Measurements from ENCODE around the gene YEATS2.

YEATS2 gene

DNA sequence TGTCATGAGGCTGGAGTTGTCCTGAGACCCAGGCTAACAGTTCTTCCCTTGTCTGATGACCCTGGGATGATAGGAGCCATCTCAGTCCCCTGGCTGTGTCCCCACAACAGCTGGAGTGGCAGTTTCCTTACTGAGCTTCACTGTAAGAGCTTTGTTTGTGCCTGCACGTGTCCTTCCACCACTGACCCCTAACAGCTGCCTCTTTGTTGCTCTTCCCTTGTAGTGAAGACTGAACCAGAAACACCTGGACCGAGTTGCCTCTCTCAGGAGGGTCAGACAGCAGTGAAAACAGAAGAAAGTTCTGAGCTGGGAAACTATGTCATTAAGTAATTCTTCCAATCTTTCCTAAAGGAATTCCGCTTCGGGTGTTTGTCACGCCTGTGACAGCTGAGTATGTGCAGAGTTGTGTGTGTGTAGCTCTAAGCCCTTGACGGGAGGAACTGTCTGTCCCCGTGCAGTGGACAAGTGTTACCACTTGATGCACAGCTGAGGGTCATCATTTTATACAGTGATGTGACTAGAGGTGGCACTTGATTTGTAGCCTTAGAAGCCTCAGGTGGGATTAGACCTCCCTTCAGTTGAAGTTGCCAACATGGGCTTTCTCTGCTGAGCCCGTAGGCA is 102.8 kb downstream of the YEATS2 start:
- TF ChIP-seq ZNF311 (tag by site-specific recombination; IDR thresholded peaks at IDR 0.05; ENCODE audit: borderline replicate concordance): no peak
- TF ChIP-seq ZEB2 (tag by site-specific recombination; IDR thresholded peaks at IDR 0.05): no peak
- TF ChIP-seq, protein P1, sequence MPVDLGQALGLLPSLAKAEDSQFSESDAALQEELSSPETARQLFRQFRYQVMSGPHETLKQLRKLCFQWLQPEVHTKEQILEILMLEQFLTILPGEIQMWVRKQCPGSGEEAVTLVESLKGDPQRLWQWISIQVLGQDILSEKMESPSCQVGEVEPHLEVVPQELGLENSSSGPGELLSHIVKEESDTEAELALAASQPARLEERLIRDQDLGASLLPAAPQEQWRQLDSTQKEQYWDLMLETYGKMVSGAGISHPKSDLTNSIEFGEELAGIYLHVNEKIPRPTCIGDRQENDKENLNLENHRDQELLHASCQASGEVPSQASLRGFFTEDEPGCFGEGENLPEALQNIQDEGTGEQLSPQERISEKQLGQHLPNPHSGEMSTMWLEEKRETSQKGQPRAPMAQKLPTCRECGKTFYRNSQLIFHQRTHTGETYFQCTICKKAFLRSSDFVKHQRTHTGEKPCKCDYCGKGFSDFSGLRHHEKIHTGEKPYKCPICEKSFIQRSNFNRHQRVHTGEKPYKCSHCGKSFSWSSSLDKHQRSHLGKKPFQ (tag by site-specific recombination; IDR thresholded peaks at IDR 0.05): no peak
- TF ChIP-seq, protein P2, sequence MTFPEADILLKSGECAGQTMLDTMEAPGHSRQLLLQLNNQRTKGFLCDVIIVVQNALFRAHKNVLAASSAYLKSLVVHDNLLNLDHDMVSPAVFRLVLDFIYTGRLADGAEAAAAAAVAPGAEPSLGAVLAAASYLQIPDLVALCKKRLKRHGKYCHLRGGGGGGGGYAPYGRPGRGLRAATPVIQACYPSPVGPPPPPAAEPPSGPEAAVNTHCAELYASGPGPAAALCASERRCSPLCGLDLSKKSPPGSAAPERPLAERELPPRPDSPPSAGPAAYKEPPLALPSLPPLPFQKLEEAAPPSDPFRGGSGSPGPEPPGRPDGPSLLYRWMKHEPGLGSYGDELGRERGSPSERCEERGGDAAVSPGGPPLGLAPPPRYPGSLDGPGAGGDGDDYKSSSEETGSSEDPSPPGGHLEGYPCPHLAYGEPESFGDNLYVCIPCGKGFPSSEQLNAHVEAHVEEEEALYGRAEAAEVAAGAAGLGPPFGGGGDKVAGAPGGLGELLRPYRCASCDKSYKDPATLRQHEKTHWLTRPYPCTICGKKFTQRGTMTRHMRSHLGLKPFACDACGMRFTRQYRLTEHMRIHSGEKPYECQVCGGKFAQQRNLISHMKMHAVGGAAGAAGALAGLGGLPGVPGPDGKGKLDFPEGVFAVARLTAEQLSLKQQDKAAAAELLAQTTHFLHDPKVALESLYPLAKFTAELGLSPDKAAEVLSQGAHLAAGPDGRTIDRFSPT (tag by site-specific recombination; IDR thresholded peaks at IDR 0.05): no peak
- TF ChIP-seq ZNF10 (tag by site-specific recombination; IDR thresholded peaks at IDR 0.05): no peak
- no peak for TF ChIP-seq ZNF555 (tag by site-specific recombination; conservative IDR thresholded peaks at IDR 0.05)
- no peak for TF ChIP-seq ZNF707 (tag by site-specific recombination; IDR thresholded peaks at IDR 0.05)
- no peak for TF ChIP-seq ZNF132 (tag by site-specific recombination; IDR thresholded peaks at IDR 0.05; ENCODE audit: borderline replicate concordance)
- no peak for TF ChIP-seq ZNF670 (tag by site-specific recombination; IDR thresholded peaks at IDR 0.05; ENCODE audit: low read depth)
- no peak for TF ChIP-seq OVOL3 (tag by site-specific recombination; IDR thresholded peaks at IDR 0.05)
- TF ChIP-seq ZNF501 (tag by site-specific recombination; IDR thresholded peaks at IDR 0.05): no peak
- no peak for TF ChIP-seq ZNF133 (tag by site-specific recombination; IDR thresholded peaks at IDR 0.05)
- peaks cover 20 to 81% of the 10 kb centered on the region in 2 experiments for H3K36me3 ChIP-seq (ENCODE audit: control insufficient read depth in 2 of 2, insufficient read depth in 1 of 2, low read length in 2 of 2)
- POLR2A ChIA-PET: no interaction called here

DNA sequence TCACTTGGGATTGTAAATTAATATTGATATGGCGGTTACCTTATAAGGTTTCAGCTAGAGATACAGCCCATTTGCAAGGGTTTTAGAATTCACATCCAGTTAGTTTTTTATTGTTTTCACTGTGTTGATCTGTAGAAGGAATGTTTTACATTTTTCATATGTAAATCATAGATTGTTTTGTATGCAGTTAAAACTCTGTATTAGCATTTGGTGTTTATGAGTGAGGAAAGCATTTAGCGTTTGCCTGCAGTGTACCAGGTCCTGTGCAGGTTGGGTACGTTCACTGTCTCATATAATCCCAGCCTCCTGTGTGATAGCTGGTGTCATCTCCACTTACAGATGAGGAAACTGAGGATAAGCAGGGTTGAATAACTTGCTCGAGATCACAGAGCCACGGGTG is 104.0 kb downstream of the YEATS2 start:
- CTCF ChIA-PET: interaction anchor here (0.6 kb wide), 1 partner anchor 1202 kb away, joined by 3 read pairs; no protein-coding TSS in a partner anchor
- Histone ChIP-seq H3K27ac (ENCODE audit: extremely low read depth, low read depth, low read length) (no peak overlapping the region), H3K36me3 (ENCODE audit: control insufficient read depth in 2 of 2, insufficient read depth in 1 of 2, low read length in 2 of 2) (peaks cover 18 to 89% of the 10 kb centered on the region in 2 experiments), H3K4me3 (ENCODE audit: low read depth, low read length) (no peak overlapping the region), H3K4me1 (ENCODE audit: control insufficient read depth, insufficient read depth, low read length) (no peaks in the 10 kb centered on the region), H3K9me3 (ENCODE audit: control insufficient read depth, insufficient read depth, low read depth, low read length) (no peaks in the 10 kb centered on the region)
- POLR2A ChIA-PET: no interaction called here
- TF ChIP-seq ZNF776 (tag by site-specific recombination; IDR thresholded peaks at IDR 0.05; ENCODE audit: borderline replicate concordance): no peak
- no peak for TF ChIP-seq ZNF274 (IDR thresholded peaks at IDR 0.05; ENCODE audit: low read length)
- TF ChIP-seq ZNF274 (tag by site-specific recombination; IDR thresholded peaks at IDR 0.05; ENCODE audit: borderline replicate concordance): no peak
- TF ChIP-seq ZSCAN23 (tag by site-specific recombination; IDR thresholded peaks at IDR 0.05): no peak
- no peak for TF ChIP-seq GLI4 (tag by site-specific recombination; IDR thresholded peaks at IDR 0.05)
- TF ChIP-seq, protein P3, sequence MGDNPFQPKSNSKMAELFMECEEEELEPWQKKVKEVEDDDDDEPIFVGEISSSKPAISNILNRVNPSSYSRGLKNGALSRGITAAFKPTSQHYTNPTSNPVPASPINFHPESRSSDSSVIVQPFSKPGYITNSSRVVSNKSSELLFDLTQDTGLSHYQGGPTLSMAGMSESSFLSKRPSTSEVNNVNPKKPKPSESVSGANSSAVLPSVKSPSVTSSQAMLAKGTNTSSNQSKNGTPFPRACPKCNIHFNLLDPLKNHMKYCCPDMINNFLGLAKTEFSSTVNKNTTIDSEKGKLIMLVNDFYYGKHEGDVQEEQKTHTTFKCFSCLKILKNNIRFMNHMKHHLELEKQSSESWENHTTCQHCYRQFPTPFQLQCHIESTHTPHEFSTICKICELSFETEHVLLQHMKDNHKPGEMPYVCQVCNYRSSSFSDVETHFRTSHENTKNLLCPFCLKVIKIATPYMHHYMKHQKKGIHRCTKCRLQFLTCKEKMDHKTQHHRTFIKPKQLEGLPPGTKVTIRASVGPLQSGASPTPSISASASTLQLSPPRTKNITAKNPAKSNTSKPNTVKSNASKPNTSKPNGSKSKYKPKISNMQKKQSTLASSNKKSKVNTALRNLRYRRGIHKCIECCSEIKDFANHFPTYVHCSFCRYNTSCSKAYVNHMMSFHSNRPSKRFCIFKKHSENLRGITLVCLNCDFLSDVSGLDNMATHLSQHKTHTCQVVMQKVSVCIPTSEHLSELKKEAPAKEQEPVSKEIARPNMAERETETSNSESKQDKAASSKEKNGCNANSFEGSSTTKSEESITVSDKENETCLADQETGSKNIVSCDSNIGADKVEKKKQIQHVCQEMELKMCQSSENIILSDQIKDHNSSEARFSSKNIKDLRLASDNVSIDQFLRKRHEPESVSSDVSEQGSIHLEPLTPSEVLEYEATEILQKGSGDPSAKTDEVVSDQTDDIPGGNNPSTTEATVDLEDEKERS (tag by site-specific recombination; IDR thresholded peaks at IDR 0.05): no peak
- no peak for TF ChIP-seq ZNF37A (tag by site-specific recombination; IDR thresholded peaks at IDR 0.05)
- TF ChIP-seq ZNF335 (tag by site-specific recombination; conservative IDR thresholded peaks at IDR 0.05): no peak
- no peak for TF ChIP-seq WT1 (tag by site-specific recombination; IDR thresholded peaks at IDR 0.05)
- no peak for TF ChIP-seq ZSCAN16 (tag by site-specific recombination; IDR thresholded peaks at IDR 0.05)
- no peak for TF ChIP-seq ZNF394 (tag by site-specific recombination; IDR thresholded peaks at IDR 0.05; ENCODE audit: borderline replicate concordance)
- no peak for TF ChIP-seq HOXA7 (CRISPR knock-in tag; IDR thresholded peaks at IDR 0.05; ENCODE audit: borderline replicate concordance)
- no peak for TF ChIP-seq ZFP41 (tag by site-specific recombination; IDR thresholded peaks at IDR 0.05; ENCODE audit: borderline replicate concordance)
- no peak for TF ChIP-seq ZNF626 (tag by site-specific recombination; IDR thresholded peaks at IDR 0.05)
- TF ChIP-seq, protein P4, sequence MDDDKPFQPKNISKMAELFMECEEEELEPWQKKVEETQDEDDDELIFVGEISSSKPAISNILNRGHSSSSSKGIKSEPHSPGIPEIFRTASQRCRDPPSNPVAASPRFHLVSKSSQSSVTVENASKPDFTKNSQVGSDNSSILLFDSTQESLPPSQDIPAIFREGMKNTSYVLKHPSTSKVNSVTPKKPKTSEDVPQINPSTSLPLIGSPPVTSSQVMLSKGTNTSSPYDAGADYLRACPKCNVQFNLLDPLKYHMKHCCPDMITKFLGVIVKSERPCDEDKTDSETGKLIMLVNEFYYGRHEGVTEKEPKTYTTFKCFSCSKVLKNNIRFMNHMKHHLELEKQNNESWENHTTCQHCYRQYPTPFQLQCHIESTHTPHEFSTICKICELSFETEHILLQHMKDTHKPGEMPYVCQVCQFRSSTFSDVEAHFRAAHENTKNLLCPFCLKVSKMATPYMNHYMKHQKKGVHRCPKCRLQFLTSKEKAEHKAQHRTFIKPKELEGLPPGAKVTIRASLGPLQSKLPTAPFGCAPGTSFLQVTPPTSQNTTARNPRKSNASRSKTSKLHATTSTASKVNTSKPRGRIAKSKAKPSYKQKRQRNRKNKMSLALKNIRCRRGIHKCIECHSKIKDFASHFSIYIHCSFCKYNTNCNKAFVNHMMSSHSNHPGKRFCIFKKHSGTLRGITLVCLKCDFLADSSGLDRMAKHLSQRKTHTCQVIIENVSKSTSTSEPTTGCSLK (tag by site-specific recombination; IDR thresholded peaks at IDR 0.05): no peak
- no peak for TF ChIP-seq PRDM1 (tag by site-specific recombination; IDR thresholded peaks at IDR 0.05)

More for the DNA sequence above, 102.8 kb downstream of the YEATS2 start:
- H3K9me3 ChIP-seq (ENCODE audit: control insufficient read depth, insufficient read depth, low read depth, low read length): no peaks in the 10 kb centered on the region
- no peak overlapping the region for H3K27ac ChIP-seq (ENCODE audit: extremely low read depth, low read depth, low read length)
- H3K4me3 ChIP-seq (ENCODE audit: low read depth, low read length): no peak overlapping the region
- CTCF ChIA-PET: interaction anchor here (0.7 kb wide), 1 partner anchor 415 kb away, joined by 3 read pairs; no protein-coding TSS in a partner anchor
- H3K4me1 ChIP-seq (ENCODE audit: control insufficient read depth, insufficient read depth, low read length): no peaks in the 10 kb centered on the region
